ENCODE measurements around the gene RAB5IF. TPM values are rescaled to one million over a fixed set of nuclear protein-coding genes. Genes with fewer than 3 reads are reported as not detected.

RAB5IF gene
- total RNA-seq, 1 donor from 2014 or later = 65.2 TPM

GRCh38 chr20:36591281-36591680 lies 14.3 kb upstream of the RAB5IF start:
- H3K27ac Mint-ChIP-seq (ENCODE audit: unreplicated experiment) = no peak overlapping the region
- no peaks in the 10 kb centered on the region for H3K9me3 Mint-ChIP-seq (ENCODE audit: unreplicated experiment)
- H3K4me1 Mint-ChIP-seq (ENCODE audit: unreplicated experiment) = peaks cover 12% of the 10 kb centered on the region
- DNase-seq (ENCODE audit: extremely low spot score, unreplicated experiment) = no peak
- no peak overlapping the region for H3K4me3 Mint-ChIP-seq (ENCODE audit: unreplicated experiment)
- H3K27me3 Mint-ChIP-seq (ENCODE audit: unreplicated experiment) = no peaks in the 10 kb centered on the region
- H3K36me3 Mint-ChIP-seq (ENCODE audit: unreplicated experiment) = peaks cover 7% of the 10 kb centered on the region
- no peak for TF ChIP-seq CTCF (IDR thresholded peaks at IDR 0.05)

- no peak overlapping the region for H3K4me3 Mint-ChIP-seq (ENCODE audit: unreplicated experiment)
- peak; percentile 65 for TF ChIP-seq CTCF (IDR thresholded peaks at IDR 0.05)
- no peaks in the 10 kb centered on the region for H3K27me3 Mint-ChIP-seq (ENCODE audit: unreplicated experiment)
- peaks cover 5% of the 10 kb centered on the region for H3K36me3 Mint-ChIP-seq (ENCODE audit: unreplicated experiment)
- peak overlapping the region; percentile 9 for H3K27ac Mint-ChIP-seq (ENCODE audit: unreplicated experiment)
- DNase-seq (ENCODE audit: extremely low spot score, unreplicated experiment) = no peak
- peaks cover 12% of the 10 kb centered on the region for H3K4me1 Mint-ChIP-seq (ENCODE audit: unreplicated experiment)
- no peaks in the 10 kb centered on the region for H3K9me3 Mint-ChIP-seq (ENCODE audit: unreplicated experiment)
These were observed 13.5 kb upstream of the RAB5IF start for GRCh38 chr20:36591854-36592641.

- H3K4me3 Mint-ChIP-seq (ENCODE audit: unreplicated experiment) = no peak overlapping the region
- H3K9me3 Mint-ChIP-seq (ENCODE audit: unreplicated experiment) = no peaks in the 10 kb centered on the region
- DNase-seq (ENCODE audit: extremely low spot score, unreplicated experiment) = no peak
- H3K27me3 Mint-ChIP-seq (ENCODE audit: unreplicated experiment) = no peaks in the 10 kb centered on the region
- H3K4me1 Mint-ChIP-seq (ENCODE audit: unreplicated experiment) = peaks cover 12% of the 10 kb centered on the region
- TF ChIP-seq CTCF (IDR thresholded peaks at IDR 0.05) = no peak
- no peak overlapping the region for H3K27ac Mint-ChIP-seq (ENCODE audit: unreplicated experiment)
- peaks cover 2% of the 10 kb centered on the region for H3K36me3 Mint-ChIP-seq (ENCODE audit: unreplicated experiment)
These were observed 12.1 kb upstream of the RAB5IF start for GRCh38 chr20:36593347-36593929.

GRCh38 chr20:36599912-36600345 lies 5.7 kb upstream of the RAB5IF start:
- H3K27me3 Mint-ChIP-seq (ENCODE audit: unreplicated experiment) = no peaks in the 10 kb centered on the region
- no peaks in the 10 kb centered on the region for H3K36me3 Mint-ChIP-seq (ENCODE audit: unreplicated experiment)
- TF ChIP-seq CTCF (IDR thresholded peaks at IDR 0.05) = no peak
- no peak overlapping the region for H3K27ac Mint-ChIP-seq (ENCODE audit: unreplicated experiment)
- no peak for DNase-seq (ENCODE audit: extremely low spot score, unreplicated experiment)
- no peak overlapping the region for H3K4me3 Mint-ChIP-seq (ENCODE audit: unreplicated experiment)
- peaks cover 2% of the 10 kb centered on the region for H3K4me1 Mint-ChIP-seq (ENCODE audit: unreplicated experiment)
- no peaks in the 10 kb centered on the region for H3K9me3 Mint-ChIP-seq (ENCODE audit: unreplicated experiment)

- Mint-ChIP-seq H3K27ac (ENCODE audit: unreplicated experiment) (no peak overlapping the region), H3K27me3 (ENCODE audit: unreplicated experiment) (no peaks in the 10 kb centered on the region), H3K4me1 (ENCODE audit: unreplicated experiment) (peaks cover 9% of the 10 kb centered on the region), H3K9me3 (ENCODE audit: unreplicated experiment) (no peaks in the 10 kb centered on the region), H3K36me3 (ENCODE audit: unreplicated experiment) (no peaks in the 10 kb centered on the region), H3K4me3 (ENCODE audit: unreplicated experiment) (no peak overlapping the region)
- no peak for DNase-seq (ENCODE audit: extremely low spot score, unreplicated experiment)
- TF ChIP-seq CTCF (IDR thresholded peaks at IDR 0.05) = no peak
These were observed 4.0 kb upstream of the RAB5IF start for GRCh38 chr20:36601540-36601939.

Measured in osteocyte (in vitro differentiated cells).